Uterus (tissue), 4 donors: ENCODE measurements around the gene LGALS14. TPM values are rescaled to one million over a fixed set of nuclear protein-coding genes. Genes with fewer than 3 reads are reported as not detected.
"Not testable (repeated sequence)": the region's sequence is repeated elsewhere in the genome, so short reads cannot be mapped to it uniquely, and the experiment has no call there.

ENCODE experiments used
- DNase-seq, 2 donors: peaks; one replicate each; pipeline ENCODE4 v3.0.0-alpha.2; 2019 to 2020
- H3K27ac ChIP-seq, 2 donors: fragments of 200-600 bp; sonication (generic); 1 replicate in 1 of 2; 2 replicates in 1 of 2; pipeline ENCODE4 v1.5.1; 2016 to 2018
- H3K27me3 ChIP-seq, 2 donors: fragments of 200-600 bp; sonication (generic); one replicate each; pipeline ENCODE4 v1.5.1; 2018 to 2019; ENCODE audit warnings: control low read depth in 1 of 2
- H3K36me3 ChIP-seq, 2 donors: fragments of 200-600 bp; sonication (generic); one replicate each; pipeline ENCODE4 v1.5.1; 2019; ENCODE audit warnings: control low read depth in 1 of 2
- H3K4me1 ChIP-seq, 2 donors: fragments of 200-600 bp; sonication (generic); one replicate each; pipeline ENCODE4 v1.5.1; 2018 to 2019; ENCODE audit warnings: control low read depth in 1 of 2
- H3K4me3 ChIP-seq, 2 donors: fragments of 200-600 bp; sonication (generic); 1 replicate in 1 of 2; 2 replicates in 1 of 2; pipeline ENCODE4 v1.5.1; 2018 to 2019; ENCODE audit warnings: mild to moderate bottlenecking in 1 of 2
- H3K9me3 ChIP-seq, 2 donors: fragments of 200-600 bp; sonication (generic); one replicate each; pipeline ENCODE4 v1.5.1; 2019; ENCODE audit warnings: control low read depth in 1 of 2
- CTCF ChIP-seq, 4 experiments: fragments of 200-600 bp in 2 of 4; fragments of 450-650 bp in 2 of 4; sonication (generic) in 2 of 4; IDR thresholded peaks; one replicate each; pipeline ENCODE4 v1.5.1; 2016 to 2019; ENCODE audit warnings: antibody characterized with exemption in 4 of 4, mild to moderate bottlenecking in 2 of 4, moderate library complexity in 1 of 4
- POLR2A ChIP-seq, 2 donors: fragments of 450-650 bp; IDR thresholded peaks; one replicate each; pipeline ENCODE4 v1.6.1; 2016; ENCODE audit warnings: antibody characterized with exemption in 2 of 2, mild to moderate bottlenecking in 1 of 2, moderate library complexity in 1 of 2
- intact Hi-C: fragments of 100-400 bp; cut with DNase I; formaldehyde crosslinking; loops from one replicate; pipeline ENCODE4 v1.15.1; 2023; ENCODE audit warnings: low total_unique reads
- total RNA-seq, 4 donors: library from RNA; depleted of rRNA in 3 of 4; stranded (reverse); fragments of >200 nt in 3 of 4; gene quantifications; one replicate each; pipeline versions ENCODE4 v1.1.0 to v1.2.4, GENCODE V29; 2014 to 2023
- donor health status: DM: yes; HTN: yes; CAD: no.

The LGALS14 gene
- total RNA-seq, 4 donors from 2014 or later: not detected

DNA sequence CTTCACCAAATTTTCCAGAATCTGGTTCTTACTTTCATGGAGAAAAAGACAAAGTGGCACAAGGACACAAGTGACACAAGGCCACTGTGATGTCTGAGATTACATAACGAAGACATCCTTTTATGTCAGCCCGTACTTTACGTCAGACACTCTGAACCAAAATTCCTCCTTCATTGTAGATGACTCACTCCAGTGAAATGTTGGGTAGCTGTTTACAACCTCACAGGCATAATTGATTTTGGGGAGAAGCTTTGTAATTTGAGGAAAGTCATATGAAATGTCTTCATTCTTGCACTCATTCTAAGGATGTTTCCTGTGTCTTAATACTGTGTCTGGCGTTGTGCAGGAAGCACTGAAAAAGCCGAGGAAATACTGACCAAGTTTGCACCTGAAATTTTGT is 20.0 kb upstream of the LGALS14 start:
- TF ChIP-seq POLR2A (IDR thresholded peaks at IDR 0.05): no peak
- no peak for TF ChIP-seq CTCF (IDR thresholded peaks at IDR 0.05)
- DNase-seq: no peak
- H3K36me3 ChIP-seq: no peaks in the 10 kb centered on the region
- H3K27me3 ChIP-seq: no peaks in the 10 kb centered on the region
- no peaks in the 10 kb centered on the region for H3K4me1 ChIP-seq
- intact Hi-C loops: no loop called here
- no peaks in the 10 kb centered on the region for H3K9me3 ChIP-seq
- no peak overlapping the region for H3K27ac ChIP-seq
- no peak overlapping the region for H3K4me3 ChIP-seq

DNA sequence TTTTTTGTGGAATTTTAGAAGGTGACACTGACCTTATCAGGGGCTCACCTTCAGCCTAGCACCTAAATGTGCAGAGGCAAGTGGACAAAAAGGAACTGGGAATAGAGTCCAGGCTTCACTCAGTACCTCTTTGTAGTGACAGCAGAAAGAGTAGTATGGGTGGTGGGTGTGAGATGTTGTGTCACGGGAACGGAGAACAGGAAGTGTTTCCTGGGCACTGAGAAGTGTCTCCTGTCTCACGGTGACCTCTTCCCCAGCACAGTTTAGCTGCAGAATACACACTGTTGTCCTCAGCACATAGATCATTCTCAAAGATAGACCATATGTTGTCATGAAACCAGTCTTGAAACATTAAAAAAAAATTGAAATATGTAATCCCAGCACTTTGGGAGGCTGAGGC is 17.5 kb upstream of the LGALS14 start:
- Histone ChIP-seq H3K27ac (no peak overlapping the region), H3K36me3 (no peaks in the 10 kb centered on the region), H3K9me3 (no peaks in the 10 kb centered on the region), H3K4me3 (no peak overlapping the region), H3K27me3 (peaks cover 0 to 3% of the 10 kb centered on the region in 2 donors), H3K4me1 (no peaks in the 10 kb centered on the region)
- TF ChIP-seq CTCF (IDR thresholded peaks at IDR 0.05): no peak
- no peak for TF ChIP-seq POLR2A (IDR thresholded peaks at IDR 0.05)
- DNase-seq: no peak
- intact Hi-C loops: no loop called here

DNA sequence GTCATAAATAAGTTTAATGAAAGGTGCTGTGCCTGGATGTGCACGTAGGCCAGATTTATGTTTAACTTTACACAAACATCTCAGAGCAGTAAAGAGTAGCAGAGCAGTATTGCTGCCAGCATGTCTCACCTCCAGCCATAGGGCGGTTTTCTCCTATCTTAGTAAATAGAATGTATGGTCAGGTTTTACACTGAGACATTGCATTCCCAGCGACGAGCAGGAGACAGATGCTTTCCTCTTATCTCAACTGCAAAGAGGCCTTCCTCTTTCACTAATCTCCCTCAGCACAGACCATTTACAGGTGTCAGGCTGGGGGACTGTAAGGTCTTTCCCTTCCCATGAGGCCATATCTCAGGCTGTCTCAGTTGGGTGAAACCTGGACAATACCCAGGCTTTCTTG is 15.6 kb upstream of the LGALS14 start:
- intact Hi-C loops, H3K27me3 ChIP-seq, H3K36me3 ChIP-seq, H3K9me3 ChIP-seq, DNase-seq, H3K4me1 ChIP-seq, H3K27ac ChIP-seq, H3K4me3 ChIP-seq: not testable (repeated sequence)

DNA sequence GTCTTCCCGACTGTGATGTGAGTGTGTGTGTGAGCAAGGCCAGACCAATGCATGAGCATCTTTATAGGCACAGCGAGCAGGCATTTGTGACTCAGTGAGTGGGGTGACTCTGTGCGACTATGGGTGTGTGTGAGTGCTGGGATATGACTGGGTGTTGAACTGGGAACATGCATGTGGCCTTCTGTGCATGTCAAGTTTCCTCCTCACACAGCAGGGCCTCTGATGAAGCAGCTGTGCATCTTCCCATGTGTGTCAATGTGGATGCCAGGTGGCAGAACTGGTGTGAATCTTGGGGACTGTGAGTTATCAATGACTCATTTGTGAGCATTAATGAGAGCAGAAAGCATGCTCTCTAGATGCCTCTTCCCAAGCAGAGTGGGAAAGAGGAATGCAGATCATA is 12.1 kb upstream of the LGALS14 start:
- Histone ChIP-seq H3K9me3 (no peaks in the 10 kb centered on the region), H3K4me3 (no peak overlapping the region), H3K36me3 (no peaks in the 10 kb centered on the region), H3K27ac (no peak overlapping the region), H3K4me1 (no peaks in the 10 kb centered on the region), H3K27me3 (peaks cover 0 to 3% of the 10 kb centered on the region in 2 donors)
- no peak for DNase-seq
- TF ChIP-seq POLR2A (IDR thresholded peaks at IDR 0.05): no peak
- no peak for TF ChIP-seq CTCF (IDR thresholded peaks at IDR 0.05)
- intact Hi-C loops: no loop called here

- no peak for DNase-seq
- Histone ChIP-seq H3K27me3 (peaks cover 0 to 3% of the 10 kb centered on the region in 2 donors), H3K27ac (no peak overlapping the region), H3K9me3 (no peaks in the 10 kb centered on the region), H3K36me3 (no peaks in the 10 kb centered on the region), H3K4me1 (no peaks in the 10 kb centered on the region), H3K4me3 (no peak overlapping the region)
- TF ChIP-seq POLR2A (IDR thresholded peaks at IDR 0.05) (no peak), CTCF (IDR thresholded peaks at IDR 0.05) (no peak)
- intact Hi-C loops: no loop called here
These were observed 11.5 kb upstream of the LGALS14 start for GRCh38 chr19:39692822-39693221.

DNA sequence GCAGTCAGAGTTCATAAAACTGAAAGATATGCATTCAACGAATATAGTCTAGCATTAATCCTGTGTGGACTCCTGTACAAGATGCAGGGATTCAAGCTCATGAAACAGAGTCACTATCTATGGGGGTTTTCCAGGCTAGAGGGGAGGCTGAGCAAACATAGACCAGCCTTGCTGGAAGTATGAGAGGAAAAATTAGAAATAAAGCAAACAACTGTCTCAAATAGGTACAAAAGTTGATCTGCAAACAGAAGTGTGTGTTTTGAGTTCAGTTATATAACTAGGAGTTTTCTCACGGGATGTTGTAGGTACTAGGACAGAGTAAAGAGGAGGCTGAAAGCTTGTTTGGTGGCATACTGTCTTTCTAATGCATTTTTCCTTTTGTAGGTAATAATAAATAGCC is 8.5 kb upstream of the LGALS14 start:
- DNase-seq: no peak
- Histone ChIP-seq H3K27ac (no peak overlapping the region), H3K36me3 (no peaks in the 10 kb centered on the region), H3K27me3 (no peaks in the 10 kb centered on the region), H3K4me3 (no peak overlapping the region), H3K4me1 (no peaks in the 10 kb centered on the region), H3K9me3 (no peaks in the 10 kb centered on the region)
- intact Hi-C loops: no loop called here
- no peak for TF ChIP-seq POLR2A (IDR thresholded peaks at IDR 0.05)
- TF ChIP-seq CTCF (IDR thresholded peaks at IDR 0.05): no peak
